Panc1 (cell line): ENCODE data around the gene CIB4. TPM values are rescaled to one million over a fixed set of nuclear protein-coding genes. Genes with fewer than 3 reads are reported as not detected.

Experiments used
- ATAC-seq: fragments of 200-7000 bp; cut with Tn5 transposase; 2 replicates; pipeline ENCODE4 v1.9.1; 2020; ENCODE audit warnings: mild to moderate bottlenecking, moderate library complexity
- BruUV-seq: library from RNA; stranded (reverse); fragments of 400-500 nt; replicated peaks from 2 replicates; lab custom pipeline; 2021; lab: Mats Ljungman, UMichigan
- CTCF ChIA-PET: fragments of 300-600 bp; sonication (Branson Sonifier 250); formaldehyde crosslinking; loops from one replicate; lab custom pipeline; 2022; ENCODE audit warnings: antibody characterized with exemption; lab: Charles Lee
- POLR2A ChIA-PET: fragments of 300-600 bp; sonication (Branson Sonifier 250); formaldehyde crosslinking; loops from one replicate; lab custom pipeline; 2022; ENCODE audit warnings: antibody characterized with exemption; lab: Charles Lee
- DNase-seq: peaks from one replicate; pipeline ENCODE4 v3.0.0-alpha.2; 2010; ENCODE audit warnings: low read depth, low spot score
- H3K27ac ChIP-seq: 2 replicates; pipeline ENCODE4 v1.5.1; 2011; ENCODE audit warnings: mild to moderate bottlenecking, low read length, inconsistent platforms
- H3K27me3 ChIP-seq: fragments of 200-500 bp; sonication (Bioruptor generic); 2 replicates; pipeline ENCODE4 v1.6.0; 2014; ENCODE audit warnings: low read length, inconsistent platforms; ENCODE audit not compliant: control insufficient read depth, insufficient read depth
- H3K36me3 ChIP-seq: fragments of 200-500 bp; sonication (Bioruptor generic); 2 replicates; pipeline ENCODE4 v1.5.1; 2014; ENCODE audit warnings: inconsistent platforms, mild to moderate bottlenecking, low read length, moderate library complexity; ENCODE audit not compliant: control insufficient read depth, insufficient read depth
- H3K4me1 ChIP-seq: 2 replicates; pipeline ENCODE4 v1.5.1; 2011; ENCODE audit warnings: inconsistent platforms, mild to moderate bottlenecking, low read length, moderate library complexity; ENCODE audit not compliant: control insufficient read depth, insufficient read depth
- H3K4me3 ChIP-seq, 2 experiments: 2 replicates each; pipeline ENCODE4 v1.5.1; 2011 to 2012; ENCODE audit warnings: low read depth in 2 of 2, low read length in 2 of 2, mild to moderate bottlenecking in 2 of 2, inconsistent platforms in 1 of 2, moderate library complexity in 1 of 2
- H3K9me3 ChIP-seq: fragments of 200-500 bp; sonication (Bioruptor generic); 2 replicates; pipeline ENCODE4 v1.5.1; 2014; ENCODE audit warnings: low read depth, mild to moderate bottlenecking, inconsistent platforms, low read length, moderate library complexity; ENCODE audit not compliant: control insufficient read depth, insufficient read depth
- POLR2AphosphoS5 ChIP-seq: IDR thresholded peaks from 2 replicates; pipeline ENCODE4 v1.6.1; 2012; ENCODE audit warnings: mild to moderate bottlenecking, low read depth, low read length, moderate library complexity
- SIN3A ChIP-seq: IDR thresholded peaks from 2 replicates; pipeline ENCODE4 v1.6.1; 2012; ENCODE audit warnings: low read depth, mild to moderate bottlenecking, low read length, moderate library complexity, borderline replicate concordance; ENCODE audit not compliant: insufficient read depth
- TCF7L2 ChIP-seq: IDR thresholded peaks from 2 replicates; pipeline ENCODE4 v1.6.1; 2011; ENCODE audit warnings: mild to moderate bottlenecking, low read depth, low read length, inconsistent platforms
- in situ Hi-C: cut with HindIII; loops from 2 replicates; pipeline ENCODE4 v1.10.0; 2016; ENCODE audit warnings: low sequenced_read_pairs, low pct_unique_long_range_greater_than_20kb
- intact Hi-C: fragments of 100-400 bp; cut with micrococcal nuclease; formaldehyde crosslinking; loops from one replicate; pipeline ENCODE4 v1.10.0; 2022; ENCODE audit not compliant: unreplicated experiment
- total RNA-seq: library from RNA; stranded (reverse); gene quantifications from one replicate; pipeline ENCODE4 v1.2.1, GENCODE V29; 2021; ENCODE audit not compliant: unreplicated experiment
- TF ChIP-seq, protein P1 (sequence below): fragments of 450-650 bp; IDR thresholded peaks from 2 replicates; pipeline ENCODE4 v1.5.1; 2017; ENCODE audit warnings: mild to moderate bottlenecking
- TF ChIP-seq, protein P2 (sequence below), 2 experiments: IDR thresholded peaks; 2 replicates each; pipeline ENCODE4 v1.6.1; 2011 to 2012; ENCODE audit warnings: low read depth in 2 of 2, control low read depth in 1 of 2, low read length in 1 of 2, mild to moderate bottlenecking in 1 of 2, moderate library complexity in 1 of 2; ENCODE audit not compliant: insufficient read depth in 1 of 2

Gene CIB4
- total RNA-seq, 1 experiment from 2014 or later = 0.33 TPM

DNA sequence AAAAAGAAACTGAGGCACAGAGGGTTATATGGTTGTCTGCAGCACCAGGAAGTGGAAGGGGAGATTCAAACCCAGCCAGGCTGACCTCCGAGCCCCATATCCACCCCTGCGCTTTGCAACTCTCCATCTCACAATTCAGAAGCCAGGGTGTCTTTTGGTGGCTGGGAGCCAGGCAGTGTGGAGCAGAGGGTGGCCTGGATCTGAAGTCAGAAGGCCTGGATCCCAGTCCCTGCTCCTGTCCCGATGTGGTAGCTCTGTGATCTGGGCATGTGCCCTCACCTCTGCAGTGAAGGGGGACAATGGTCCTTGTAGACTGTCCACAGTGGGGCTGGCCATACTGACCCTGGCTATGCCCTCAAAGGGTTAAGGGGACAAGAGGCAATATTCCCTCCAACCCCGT is 57.0 kb downstream of the CIB4 start:
- no peak for ATAC-seq
- no peaks in the 10 kb centered on the region for H3K4me1 ChIP-seq
- no TSS peak for BruUV-seq
- H3K4me3 ChIP-seq = no peak overlapping the region
- intact Hi-C loops (no loop called here), in situ Hi-C loops (no loop called here)
- H3K27me3 ChIP-seq = peaks cover 13% of the 10 kb centered on the region
- DNase-seq = no peak
- H3K27ac ChIP-seq = no peak overlapping the region
- H3K9me3 ChIP-seq = no peaks in the 10 kb centered on the region
- ChIA-PET CTCF (no interaction called here), POLR2A (no interaction called here)
- TF ChIP-seq POLR2AphosphoS5 = no peak
- TF ChIP-seq, protein P1, sequence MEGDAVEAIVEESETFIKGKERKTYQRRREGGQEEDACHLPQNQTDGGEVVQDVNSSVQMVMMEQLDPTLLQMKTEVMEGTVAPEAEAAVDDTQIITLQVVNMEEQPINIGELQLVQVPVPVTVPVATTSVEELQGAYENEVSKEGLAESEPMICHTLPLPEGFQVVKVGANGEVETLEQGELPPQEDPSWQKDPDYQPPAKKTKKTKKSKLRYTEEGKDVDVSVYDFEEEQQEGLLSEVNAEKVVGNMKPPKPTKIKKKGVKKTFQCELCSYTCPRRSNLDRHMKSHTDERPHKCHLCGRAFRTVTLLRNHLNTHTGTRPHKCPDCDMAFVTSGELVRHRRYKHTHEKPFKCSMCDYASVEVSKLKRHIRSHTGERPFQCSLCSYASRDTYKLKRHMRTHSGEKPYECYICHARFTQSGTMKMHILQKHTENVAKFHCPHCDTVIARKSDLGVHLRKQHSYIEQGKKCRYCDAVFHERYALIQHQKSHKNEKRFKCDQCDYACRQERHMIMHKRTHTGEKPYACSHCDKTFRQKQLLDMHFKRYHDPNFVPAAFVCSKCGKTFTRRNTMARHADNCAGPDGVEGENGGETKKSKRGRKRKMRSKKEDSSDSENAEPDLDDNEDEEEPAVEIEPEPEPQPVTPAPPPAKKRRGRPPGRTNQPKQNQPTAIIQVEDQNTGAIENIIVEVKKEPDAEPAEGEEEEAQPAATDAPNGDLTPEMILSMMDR = no peak
- TF ChIP-seq SIN3A = no peak
- TF ChIP-seq, protein P2, sequence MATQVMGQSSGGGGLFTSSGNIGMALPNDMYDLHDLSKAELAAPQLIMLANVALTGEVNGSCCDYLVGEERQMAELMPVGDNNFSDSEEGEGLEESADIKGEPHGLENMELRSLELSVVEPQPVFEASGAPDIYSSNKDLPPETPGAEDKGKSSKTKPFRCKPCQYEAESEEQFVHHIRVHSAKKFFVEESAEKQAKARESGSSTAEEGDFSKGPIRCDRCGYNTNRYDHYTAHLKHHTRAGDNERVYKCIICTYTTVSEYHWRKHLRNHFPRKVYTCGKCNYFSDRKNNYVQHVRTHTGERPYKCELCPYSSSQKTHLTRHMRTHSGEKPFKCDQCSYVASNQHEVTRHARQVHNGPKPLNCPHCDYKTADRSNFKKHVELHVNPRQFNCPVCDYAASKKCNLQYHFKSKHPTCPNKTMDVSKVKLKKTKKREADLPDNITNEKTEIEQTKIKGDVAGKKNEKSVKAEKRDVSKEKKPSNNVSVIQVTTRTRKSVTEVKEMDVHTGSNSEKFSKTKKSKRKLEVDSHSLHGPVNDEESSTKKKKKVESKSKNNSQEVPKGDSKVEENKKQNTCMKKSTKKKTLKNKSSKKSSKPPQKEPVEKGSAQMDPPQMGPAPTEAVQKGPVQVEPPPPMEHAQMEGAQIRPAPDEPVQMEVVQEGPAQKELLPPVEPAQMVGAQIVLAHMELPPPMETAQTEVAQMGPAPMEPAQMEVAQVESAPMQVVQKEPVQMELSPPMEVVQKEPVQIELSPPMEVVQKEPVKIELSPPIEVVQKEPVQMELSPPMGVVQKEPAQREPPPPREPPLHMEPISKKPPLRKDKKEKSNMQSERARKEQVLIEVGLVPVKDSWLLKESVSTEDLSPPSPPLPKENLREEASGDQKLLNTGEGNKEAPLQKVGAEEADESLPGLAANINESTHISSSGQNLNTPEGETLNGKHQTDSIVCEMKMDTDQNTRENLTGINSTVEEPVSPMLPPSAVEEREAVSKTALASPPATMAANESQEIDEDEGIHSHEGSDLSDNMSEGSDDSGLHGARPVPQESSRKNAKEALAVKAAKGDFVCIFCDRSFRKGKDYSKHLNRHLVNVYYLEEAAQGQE (IDR thresholded peaks at IDR 0.05; ENCODE audit: insufficient read depth in 1 of 2, low read depth in 2 of 2, low read length in 1 of 2) = no peak
- no peak for TF ChIP-seq TCF7L2
- no peaks in the 10 kb centered on the region for H3K36me3 ChIP-seq

DNA sequence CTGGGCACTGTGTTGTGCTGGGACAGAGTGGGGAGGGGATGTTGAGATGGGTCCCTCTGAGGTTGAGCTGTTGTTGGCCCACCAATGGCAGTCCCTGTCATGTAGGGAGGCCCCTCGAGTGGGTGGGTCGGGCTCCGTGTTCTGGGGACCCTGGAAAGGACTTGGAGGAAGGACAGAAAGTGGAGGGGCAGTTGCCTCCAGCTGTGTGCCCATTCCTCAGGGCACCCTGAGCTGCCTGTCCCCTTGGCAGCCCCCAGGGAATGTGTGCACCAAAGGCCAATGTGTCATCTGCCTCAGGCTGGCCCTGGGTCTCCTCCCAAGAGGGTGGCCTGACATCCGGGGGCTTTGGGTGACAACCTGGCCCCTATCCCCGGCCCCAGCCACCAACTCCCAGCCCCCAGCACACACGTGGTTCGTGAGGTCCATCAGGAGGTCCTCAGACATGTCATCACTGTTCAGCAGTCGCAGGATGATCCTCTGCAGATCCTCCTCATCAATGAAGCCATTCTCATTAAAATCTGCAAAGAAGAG is 57.7 kb downstream of the CIB4 start:
- DNase-seq = no peak
- TF ChIP-seq, protein P1 = no peak
- TF ChIP-seq SIN3A = no peak
- TF ChIP-seq POLR2AphosphoS5 = no peak
- TF ChIP-seq TCF7L2 = no peak
- TF ChIP-seq, protein P2 (IDR thresholded peaks at IDR 0.05; ENCODE audit: insufficient read depth in 1 of 2, low read depth in 2 of 2, low read length in 1 of 2) = no peak
- H3K36me3 ChIP-seq = no peaks in the 10 kb centered on the region
- no peak overlapping the region for H3K27ac ChIP-seq
- CTCF ChIA-PET = no interaction called here
- no peak for ATAC-seq
- POLR2A ChIA-PET = no interaction called here
- peaks cover 13% of the 10 kb centered on the region for H3K27me3 ChIP-seq
- H3K4me3 ChIP-seq = no peak overlapping the region
- BruUV-seq = no TSS peak
- no peaks in the 10 kb centered on the region for H3K4me1 ChIP-seq
- in situ Hi-C loops (no loop called here), intact Hi-C loops (no loop called here)
- no peaks in the 10 kb centered on the region for H3K9me3 ChIP-seq
